GM23248 (cell line): ENCODE measurements around the gene THOP1. TPM values are rescaled to one million over a fixed set of nuclear protein-coding genes. Genes with fewer than 3 reads are reported as not detected.

ENCODE experiments used
- DNase-seq: peaks from one replicate; pipeline ENCODE4 v3.0.0-alpha.2; 2015
- H2AFZ ChIP-seq: fragments of 200-600 bp; sonication (generic); 2 replicates; pipeline ENCODE4 v1.6.1; 2016; ENCODE audit warnings: antibody characterized with exemption
- H3F3A ChIP-seq: fragments of 200-600 bp; sonication (generic); 2 replicates; pipeline ENCODE4 v1.6.1; 2016; ENCODE audit warnings: mild to moderate bottlenecking, antibody characterized with exemption, mixed run types; ENCODE audit not compliant: insufficient read depth
- H3K27ac ChIP-seq: fragments of 200-600 bp; sonication (generic); 2 replicates; pipeline ENCODE4 v1.5.1; 2016; ENCODE audit warnings: mild to moderate bottlenecking
- H3K27me3 ChIP-seq: fragments of 200-600 bp; sonication (generic); replicated peaks from 2 replicates; pipeline ENCODE4 v1.6.1; 2016; ENCODE audit warnings: mild to moderate bottlenecking; ENCODE audit not compliant: insufficient read depth
- H3K36me3 ChIP-seq: fragments of 200-600 bp; sonication (generic); 2 replicates; pipeline ENCODE4 v1.6.1; 2016; ENCODE audit warnings: low read depth, mild to moderate bottlenecking
- H3K4me1 ChIP-seq: fragments of 200-600 bp; sonication (generic); 2 replicates; pipeline ENCODE4 v1.6.1; 2016; ENCODE audit warnings: mild to moderate bottlenecking; ENCODE audit not compliant: insufficient read depth
- H3K4me2 ChIP-seq: fragments of 200-600 bp; sonication (generic); one replicate; pipeline ENCODE4 v1.6.1; 2016; ENCODE audit warnings: mild to moderate bottlenecking; ENCODE audit not compliant: unreplicated experiment
- H3K4me3 ChIP-seq: fragments of 200-600 bp; sonication (generic); 2 replicates; pipeline ENCODE4 v1.5.1; 2016; ENCODE audit warnings: mild to moderate bottlenecking
- H3K79me2 ChIP-seq: fragments of 200-600 bp; sonication (generic); 2 replicates; pipeline ENCODE4 v1.6.1; 2016; ENCODE audit warnings: mild to moderate bottlenecking; ENCODE audit not compliant: insufficient read depth
- H3K9ac ChIP-seq: fragments of 200-600 bp; sonication (generic); 2 replicates; pipeline ENCODE4 v1.6.1; 2016; ENCODE audit warnings: mild to moderate bottlenecking
- H3K9me2 ChIP-seq: fragments of 200-600 bp; sonication (generic); 2 replicates; pipeline ENCODE4 v1.6.1; 2016; ENCODE audit warnings: mixed run types, mild to moderate bottlenecking, moderate library complexity; ENCODE audit not compliant: insufficient read depth
- H3K9me3 ChIP-seq: fragments of 200-600 bp; sonication (generic); one replicate; pipeline ENCODE4 v1.6.1; 2017; ENCODE audit warnings: low read depth
- H4K20me1 ChIP-seq: fragments of 200-600 bp; sonication (generic); 2 replicates; pipeline ENCODE4 v1.6.0; 2016; ENCODE audit not compliant: insufficient read depth
- EZH2 ChIP-seq: fragments of 200-600 bp; sonication (generic); IDR thresholded peaks from 2 replicates; pipeline ENCODE4 v1.6.1; 2018; ENCODE audit warnings: antibody characterized with exemption, mild to moderate bottlenecking; ENCODE audit not compliant: insufficient read depth, poor library complexity, severe bottlenecking
- EZH2phosphoT487 ChIP-seq: fragments of 200-600 bp; sonication (generic); IDR thresholded peaks from 2 replicates; pipeline ENCODE4 v1.6.1; 2018; ENCODE audit warnings: antibody characterized with exemption, moderate library complexity, mild to moderate bottlenecking, low read depth; ENCODE audit not compliant: insufficient read depth
- WGBS, 2 experiments: methylation state at CpG; one replicate each; pipeline ENCODE4 v1.1.6; 2015 to 2017; ENCODE audit warnings: low lambda C conversion rate in 2 of 2, low coverage in 1 of 2; ENCODE audit errors: missing lambda C conversion rate in 2 of 2; 5-methylcytosine and 5-hydroxymethylcytosine counted together
- in situ Hi-C: fragments of 300-500 bp; cut with MboI; formaldehyde crosslinking; loops from 2 replicates; pipeline ENCODE4 v1.15.0; 2020
- polyA plus RNA-seq: library from polyadenylated mRNA; unstranded; fragments of >200 nt; fragmentation: Nextera tagmentation; extraction: Ambion mirVana; gene quantifications from 2 replicates; pipeline ENCODE4 v1.2.1, GENCODE V29; 2016
- total RNA-seq: library from RNA; depleted of rRNA; stranded (reverse); fragments of >200 nt; shearing (Covaris generic); gene quantifications from 2 replicates; pipeline ENCODE4 v1.2.3, GENCODE V29; 2014

THOP1 gene
- total and polyA plus RNA-seq, 2 experiments from 2014 or later, result 64.8 to 136 TPM

DNA sequence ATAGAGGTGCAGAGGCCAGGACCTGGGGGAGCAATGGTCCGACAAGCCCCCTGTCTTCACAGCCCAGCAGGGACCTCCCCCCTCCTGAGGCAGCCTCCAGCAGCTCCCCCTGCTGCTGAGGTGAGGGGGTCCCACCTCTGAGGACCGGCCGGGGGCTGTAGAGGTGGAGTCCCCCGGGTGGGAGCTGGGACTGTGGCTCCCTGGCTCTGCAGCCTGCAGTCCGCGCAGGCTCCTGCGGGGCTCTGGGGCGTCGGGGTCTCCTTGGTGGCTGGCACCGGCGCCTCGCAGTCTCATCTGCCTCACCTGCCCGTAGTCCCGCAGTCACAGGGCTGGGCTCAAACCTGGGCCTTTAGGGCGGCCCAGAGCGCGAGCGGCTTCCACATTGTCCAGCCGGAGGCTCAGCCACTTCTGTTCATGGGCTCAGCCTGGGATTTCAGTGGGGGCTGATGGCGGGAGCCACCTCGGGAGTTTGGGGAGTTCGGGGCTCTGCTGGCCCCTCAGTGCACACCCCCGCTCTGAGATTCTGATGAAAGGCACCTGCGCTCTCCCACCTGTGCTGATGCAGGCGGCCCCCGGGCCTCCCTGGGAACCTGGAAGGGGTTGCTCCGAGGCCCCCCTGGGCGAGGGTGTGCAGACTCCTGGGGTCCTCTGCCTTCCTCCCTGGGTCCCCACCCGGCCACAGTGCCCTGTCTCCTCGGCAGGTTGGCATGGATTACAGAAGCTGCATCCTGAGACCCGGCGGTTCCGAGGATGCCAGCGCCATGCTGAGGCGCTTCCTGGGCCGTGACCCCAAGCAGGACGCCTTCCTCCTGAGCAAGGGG lies 27.3 kb downstream of the THOP1 start:
- no peak overlapping the region for H2AFZ ChIP-seq
- WGBS, 2 experiments, result 94 to 95% methylated on average over 30 to 32 of the region's 37 CpGs
- no peaks in the 10 kb centered on the region for H3K9me3 ChIP-seq
- H3K27me3 ChIP-seq, result no peaks in the 10 kb centered on the region
- H3K4me1 ChIP-seq, result no peaks in the 10 kb centered on the region
- H4K20me1 ChIP-seq, result no peaks in the 10 kb centered on the region
- H3K27ac ChIP-seq, result no peak overlapping the region
- no peak overlapping the region for H3K4me3 ChIP-seq
- H3F3A ChIP-seq, result no peaks in the 10 kb centered on the region
- TF ChIP-seq EZH2, result no peak
- no peak for TF ChIP-seq EZH2phosphoT487
- H3K9me2 ChIP-seq, result no peaks in the 10 kb centered on the region
- no peak overlapping the region for H3K4me2 ChIP-seq
- H3K9ac ChIP-seq, result no peak overlapping the region
- in situ Hi-C loops, result no loop called here
- H3K79me2 ChIP-seq, result no peaks in the 10 kb centered on the region
- no peaks in the 10 kb centered on the region; the same call in 1 of the 2 replicates for H3K36me3 ChIP-seq
- no peak for DNase-seq

DNA sequence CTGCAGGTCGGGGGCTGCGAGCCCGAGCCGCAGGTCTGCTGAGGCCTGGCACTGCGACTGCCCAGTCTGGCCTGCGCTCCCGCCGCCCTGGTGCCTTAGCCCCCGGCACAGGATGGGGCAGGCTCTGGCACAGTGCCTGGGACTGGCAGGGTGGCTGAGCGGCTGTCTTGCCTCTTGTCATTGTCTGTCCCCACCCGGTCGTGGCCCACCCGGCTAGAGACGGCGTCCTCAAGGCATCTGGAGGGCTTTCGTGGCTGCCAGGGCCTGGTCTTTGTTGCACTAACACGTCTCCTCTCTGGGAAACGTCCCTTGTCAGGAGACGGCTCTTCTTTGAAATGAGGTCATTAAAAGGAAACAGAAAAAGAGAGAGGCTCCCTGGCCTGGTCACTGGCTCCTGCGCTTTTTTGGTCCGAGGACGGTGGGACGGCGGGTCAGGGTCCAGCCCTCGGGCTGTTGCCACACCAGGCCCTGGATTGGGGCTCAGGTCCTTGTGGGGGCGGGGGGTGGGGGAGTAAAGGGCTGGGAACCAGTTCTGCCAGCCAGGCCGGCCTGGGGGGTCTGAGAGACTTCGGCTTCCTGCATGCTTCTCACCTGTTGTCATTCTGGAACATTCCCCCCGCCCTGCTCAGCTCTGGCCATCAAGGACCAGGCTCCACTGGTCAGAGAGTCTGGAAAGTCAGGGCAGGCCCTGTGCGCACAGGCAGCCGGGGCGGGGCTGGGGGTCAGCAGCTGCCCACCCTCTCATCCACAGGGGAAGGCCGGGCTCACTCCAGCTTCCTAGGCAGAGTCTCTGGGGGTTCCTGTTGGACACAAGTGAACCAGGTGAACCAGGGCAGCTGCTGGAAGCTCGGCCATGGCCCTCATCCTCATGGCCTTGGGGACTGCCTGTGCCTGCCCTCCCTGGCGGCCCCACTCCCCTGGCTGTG lies 28.2 kb downstream of the THOP1 start:
- Histone ChIP-seq H3K9me3 (no peaks in the 10 kb centered on the region), H3K9me2 (no peaks in the 10 kb centered on the region), H3F3A (no peaks in the 10 kb centered on the region), H3K4me3 (no peak overlapping the region), H3K36me3 (no peaks in the 10 kb centered on the region; the same call in 1 of the 2 replicates), H3K27me3 (no peaks in the 10 kb centered on the region), H3K9ac (no peak overlapping the region), H4K20me1 (no peaks in the 10 kb centered on the region), H3K4me1 (no peaks in the 10 kb centered on the region), H3K27ac (no peak overlapping the region), H3K79me2 (no peaks in the 10 kb centered on the region), H2AFZ (no peak overlapping the region), H3K4me2 (no peak overlapping the region)
- WGBS, 2 experiments, result 89 to 90% methylated on average over 29 to 33 of the region's 35 CpGs
- no peak for DNase-seq
- TF ChIP-seq EZH2phosphoT487, result no peak
- no peak for TF ChIP-seq EZH2
- in situ Hi-C loops, result no loop called here

DNA sequence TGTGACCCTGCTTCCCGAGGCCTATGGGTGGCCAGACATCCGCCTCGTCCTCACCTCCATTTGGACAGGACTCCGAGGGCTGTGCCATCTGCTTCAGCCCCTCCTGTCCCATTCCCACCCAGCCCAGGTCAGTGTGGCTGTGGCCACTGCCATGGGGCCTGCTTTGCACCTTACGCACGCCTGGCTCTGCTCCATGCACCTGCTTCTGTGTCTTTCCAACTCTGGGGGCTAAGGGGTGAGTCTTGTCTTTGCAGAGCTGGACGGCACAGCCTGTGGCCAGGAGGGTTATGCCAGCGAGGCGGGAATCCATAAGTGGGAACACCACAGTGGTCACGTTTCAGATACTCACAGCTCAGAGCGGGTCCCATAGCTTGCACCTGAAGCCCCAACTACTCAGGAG lies 29.1 kb downstream of the THOP1 start:
- no peaks in the 10 kb centered on the region for H4K20me1 ChIP-seq
- H3K36me3 ChIP-seq, result no peaks in the 10 kb centered on the region
- H3K4me3 ChIP-seq, result no peak overlapping the region
- no peak overlapping the region for H3K4me2 ChIP-seq
- no peaks in the 10 kb centered on the region for H3K4me1 ChIP-seq
- no peaks in the 10 kb centered on the region for H3K9me2 ChIP-seq
- no peak overlapping the region for H2AFZ ChIP-seq
- no peak for DNase-seq
- no peak overlapping the region for H3K9ac ChIP-seq
- H3K27me3 ChIP-seq, result no peaks in the 10 kb centered on the region
- no peaks in the 10 kb centered on the region for H3F3A ChIP-seq
- H3K9me3 ChIP-seq, result no peaks in the 10 kb centered on the region
- WGBS, 2 experiments, result 86 to 90% methylated on average over 11 of the region's 11 CpGs
- H3K27ac ChIP-seq, result no peak overlapping the region
- in situ Hi-C loops, result no loop called here
- no peaks in the 10 kb centered on the region for H3K79me2 ChIP-seq
- TF ChIP-seq EZH2phosphoT487 (no peak), EZH2 (no peak)

DNA sequence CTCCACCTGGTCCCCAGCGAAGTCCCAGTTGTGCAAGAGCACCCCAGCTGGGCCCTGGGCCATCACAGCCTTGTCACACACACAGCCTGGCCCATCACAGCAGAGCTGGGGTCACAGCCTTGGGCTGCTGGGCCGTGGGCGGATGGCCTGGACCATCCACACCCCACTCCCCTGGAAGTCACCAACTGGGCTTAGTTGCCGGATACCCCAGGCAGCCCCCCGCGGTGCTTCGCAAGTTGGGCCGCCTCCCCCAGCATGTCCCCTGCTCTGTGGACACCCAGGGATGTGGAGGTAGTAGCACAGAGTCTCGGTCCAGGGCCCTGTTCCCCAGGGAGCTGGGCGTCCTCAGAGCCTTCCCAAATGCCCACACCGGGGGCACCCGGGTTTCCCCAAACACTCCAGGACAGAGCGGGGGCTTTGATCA lies 29.9 kb downstream of the THOP1 start:
- Histone ChIP-seq H3K4me2 (no peak overlapping the region), H3K36me3 (no peaks in the 10 kb centered on the region), H3K9me2 (no peaks in the 10 kb centered on the region), H2AFZ (no peak overlapping the region), H3K27ac (no peak overlapping the region), H3K9me3 (no peaks in the 10 kb centered on the region), H3K4me3 (no peak overlapping the region), H3K4me1 (no peaks in the 10 kb centered on the region), H3K27me3 (no peaks in the 10 kb centered on the region), H4K20me1 (no peaks in the 10 kb centered on the region), H3K79me2 (no peaks in the 10 kb centered on the region), H3K9ac (no peak overlapping the region), H3F3A (no peaks in the 10 kb centered on the region)
- WGBS, 2 experiments, result 79 to 82% methylated on average over 10 to 13 of the region's 13 CpGs
- in situ Hi-C loops, result no loop called here
- no peak for DNase-seq
- TF ChIP-seq EZH2, result no peak
- no peak for TF ChIP-seq EZH2phosphoT487
